22Rv1 (cell line): ENCODE data around the gene MELK.
"Not testable (repeated sequence)": the region's sequence is repeated elsewhere in the genome, so short reads cannot be mapped to it uniquely, and the experiment has no call there.

Source experiments
- H3K27ac ChIP-seq: fragments of 450-650 bp; 2 replicates; pipeline ENCODE4 v1.5.1; 2017
- ZFX ChIP-seq: fragments of 450-650 bp; IDR thresholded peaks from 2 replicates; pipeline ENCODE4 v1.6.1; 2017; ENCODE audit warnings: antibody characterized with exemption, borderline replicate concordance
- TF ChIP-seq, protein P1 (sequence below): fragments of 450-650 bp; IDR thresholded peaks from 2 replicates; pipeline ENCODE4 v1.5.1; 2017; ENCODE audit warnings: mild to moderate bottlenecking

The MELK gene

DNA sequence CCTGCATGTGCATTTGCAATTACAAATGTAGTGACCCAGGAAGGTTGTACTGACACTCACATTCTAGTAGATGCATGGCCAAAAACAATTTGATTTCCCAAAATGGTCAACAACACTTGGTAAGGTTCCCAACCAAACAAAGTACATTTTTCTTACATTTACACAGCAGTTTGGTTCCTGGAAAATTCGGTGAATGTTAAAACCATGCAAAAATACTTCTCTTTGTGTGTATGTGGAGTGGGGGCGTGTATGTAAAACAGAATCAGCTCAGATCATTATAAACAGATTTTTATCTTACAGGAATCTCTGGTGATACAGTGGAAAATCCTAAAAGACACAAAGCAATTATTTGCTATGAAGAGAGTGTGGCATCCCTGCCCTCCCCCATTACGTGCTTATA is 25.1 kb upstream of the MELK start:
- no peak overlapping the region for H3K27ac ChIP-seq

DNA sequence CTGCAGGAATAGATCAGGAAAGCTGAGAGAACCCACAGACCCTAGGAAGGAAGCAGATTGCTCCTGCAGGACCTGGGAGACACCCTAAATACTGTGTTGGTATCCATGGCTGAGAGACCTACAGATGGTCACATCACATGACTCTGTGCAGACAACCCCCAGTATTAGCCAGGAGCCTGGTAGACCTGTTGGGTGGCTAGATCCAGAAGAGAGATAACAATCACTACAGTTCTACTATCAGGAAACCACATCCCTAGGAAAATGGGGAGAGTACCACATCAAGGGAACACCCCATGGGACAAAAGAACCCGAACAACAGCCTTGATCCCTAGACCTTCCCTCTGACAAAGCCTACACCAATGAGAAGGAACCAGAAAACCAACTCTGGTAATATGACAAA is 24.2 kb upstream of the MELK start:
- TF ChIP-seq, protein P1, sequence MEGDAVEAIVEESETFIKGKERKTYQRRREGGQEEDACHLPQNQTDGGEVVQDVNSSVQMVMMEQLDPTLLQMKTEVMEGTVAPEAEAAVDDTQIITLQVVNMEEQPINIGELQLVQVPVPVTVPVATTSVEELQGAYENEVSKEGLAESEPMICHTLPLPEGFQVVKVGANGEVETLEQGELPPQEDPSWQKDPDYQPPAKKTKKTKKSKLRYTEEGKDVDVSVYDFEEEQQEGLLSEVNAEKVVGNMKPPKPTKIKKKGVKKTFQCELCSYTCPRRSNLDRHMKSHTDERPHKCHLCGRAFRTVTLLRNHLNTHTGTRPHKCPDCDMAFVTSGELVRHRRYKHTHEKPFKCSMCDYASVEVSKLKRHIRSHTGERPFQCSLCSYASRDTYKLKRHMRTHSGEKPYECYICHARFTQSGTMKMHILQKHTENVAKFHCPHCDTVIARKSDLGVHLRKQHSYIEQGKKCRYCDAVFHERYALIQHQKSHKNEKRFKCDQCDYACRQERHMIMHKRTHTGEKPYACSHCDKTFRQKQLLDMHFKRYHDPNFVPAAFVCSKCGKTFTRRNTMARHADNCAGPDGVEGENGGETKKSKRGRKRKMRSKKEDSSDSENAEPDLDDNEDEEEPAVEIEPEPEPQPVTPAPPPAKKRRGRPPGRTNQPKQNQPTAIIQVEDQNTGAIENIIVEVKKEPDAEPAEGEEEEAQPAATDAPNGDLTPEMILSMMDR: no peak
- no peak for TF ChIP-seq ZFX

More for the DNA sequence above, 25.1 kb upstream of the MELK start:
- TF ChIP-seq, protein P1: no peak
- no peak for TF ChIP-seq ZFX

DNA sequence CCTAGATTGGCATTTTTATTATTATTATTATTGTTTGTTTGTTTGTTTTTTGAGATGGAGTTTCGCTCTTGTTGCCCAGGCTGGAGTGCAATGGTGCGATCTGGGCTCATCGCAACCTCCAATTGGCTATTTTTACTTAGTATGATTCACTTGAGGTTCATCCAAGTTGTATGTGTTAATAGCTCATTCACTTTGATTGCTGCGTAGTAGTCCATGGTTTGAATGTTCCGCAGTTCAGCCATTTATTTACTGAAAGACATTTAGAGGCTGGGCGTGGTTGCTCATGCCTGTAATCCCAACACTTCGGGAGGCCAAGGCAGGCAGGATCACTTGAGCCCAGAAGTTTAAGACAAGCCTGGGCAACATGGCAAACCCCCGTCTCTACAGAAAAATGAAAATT is 22.6 kb upstream of the MELK start:
- TF ChIP-seq, protein P1: no peak
- no peak for TF ChIP-seq ZFX
- no peak overlapping the region for H3K27ac ChIP-seq

More for the DNA sequence above, 24.2 kb upstream of the MELK start:
- H3K27ac ChIP-seq: no peak overlapping the region

DNA sequence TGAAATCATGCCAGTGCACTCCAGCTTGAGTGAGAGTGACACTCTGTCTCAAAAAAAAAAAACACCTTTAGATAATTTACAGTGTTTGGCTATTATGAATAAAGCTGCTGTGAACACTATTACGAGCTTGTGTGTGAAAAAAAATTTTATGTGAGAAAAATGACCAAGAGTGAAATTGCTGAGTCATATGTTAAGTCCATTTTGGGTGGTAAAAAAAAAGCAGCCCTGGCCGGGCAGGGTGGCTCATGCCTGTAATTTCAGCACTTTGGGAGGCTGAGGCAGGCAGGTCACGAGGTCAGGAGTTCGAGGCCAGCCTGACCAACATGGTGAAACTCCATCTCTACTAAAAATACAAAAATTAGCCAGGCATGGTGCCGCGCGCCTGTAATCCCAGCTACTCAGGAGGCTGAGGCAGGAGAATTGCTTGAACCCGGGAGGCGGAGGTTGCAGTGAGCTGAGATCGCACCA is 22.0 kb upstream of the MELK start:
- H3K27ac ChIP-seq: not testable (repeated sequence)

DNA sequence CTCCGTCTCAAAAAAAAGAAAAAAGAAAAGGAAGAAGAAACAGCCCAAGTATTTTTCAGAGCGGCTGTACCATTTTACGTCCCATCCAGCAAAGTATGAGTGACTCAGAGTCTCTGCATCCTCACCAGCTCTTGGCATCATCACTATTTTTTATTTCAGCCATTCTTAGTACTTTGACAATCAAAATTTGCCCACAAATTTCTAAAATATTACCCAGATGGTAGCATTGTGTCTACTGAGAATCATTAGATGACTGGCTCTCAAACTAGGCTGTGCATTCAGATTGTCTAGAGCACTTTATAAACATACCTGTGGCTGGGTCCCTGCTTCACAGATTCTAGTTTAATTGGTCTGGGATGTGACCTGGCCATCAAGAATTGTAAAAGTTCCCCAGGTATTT is 21.6 kb upstream of the MELK start:
- no peak for TF ChIP-seq ZFX
- TF ChIP-seq, protein P1: no peak
- no peak overlapping the region for H3K27ac ChIP-seq

DNA sequence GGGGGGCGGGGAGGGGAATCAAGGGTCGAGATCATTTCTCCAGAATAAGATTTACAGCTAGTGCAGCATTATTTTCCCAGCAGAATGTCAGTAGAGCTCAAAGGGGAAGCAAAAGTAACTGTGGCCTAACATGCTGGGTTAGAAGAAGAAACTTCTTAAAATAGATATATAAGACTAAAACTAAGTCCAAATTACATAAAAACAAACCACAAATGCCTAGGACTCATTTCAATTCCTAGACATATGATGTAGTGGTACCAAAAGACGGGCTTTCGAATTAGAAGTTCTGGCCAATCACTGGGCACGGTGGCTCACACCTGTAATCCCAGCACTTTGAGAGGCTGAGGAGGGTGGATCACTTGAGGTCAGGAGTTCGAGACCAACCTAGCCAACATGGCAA is 20.8 kb upstream of the MELK start:
- no peak for TF ChIP-seq ZFX
- TF ChIP-seq, protein P1: no peak

DNA sequence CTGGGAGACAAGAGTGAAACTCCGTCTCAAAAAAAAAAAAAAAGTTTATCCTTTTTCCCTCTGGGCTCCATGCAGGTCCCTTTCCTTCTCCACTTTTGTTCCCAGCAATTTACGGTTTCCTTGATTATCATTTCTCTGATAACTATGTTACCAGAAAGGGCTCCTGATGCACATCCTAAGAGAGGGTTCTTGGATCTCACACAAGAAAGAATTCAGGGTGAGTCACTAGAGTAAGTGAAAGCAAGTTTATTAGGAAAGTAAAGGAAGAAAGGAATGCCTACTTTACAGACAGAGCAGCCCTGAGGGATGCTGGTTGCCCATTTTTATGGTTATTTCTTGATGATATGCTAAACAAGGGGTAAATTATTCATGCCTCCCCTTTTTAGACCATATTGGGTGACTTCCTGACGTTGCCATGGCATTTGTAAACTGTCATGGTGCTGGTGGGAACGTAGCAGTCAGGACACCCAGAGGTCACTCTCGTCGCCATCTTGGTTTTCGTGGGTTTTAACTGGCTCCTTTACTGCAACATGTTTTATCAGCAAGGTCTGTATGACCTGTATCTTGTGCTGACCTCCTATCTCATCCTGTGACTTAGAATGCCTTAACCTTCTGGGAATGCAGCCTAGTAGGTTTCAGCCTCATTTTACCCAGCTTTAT is 13.5 kb upstream of the MELK start:
- H3K27ac ChIP-seq: no peak overlapping the region
- TF ChIP-seq ZFX: no peak
- TF ChIP-seq, protein P1: no peak

More for the DNA sequence above, 20.8 kb upstream of the MELK start:
- no peak overlapping the region for H3K27ac ChIP-seq

DNA sequence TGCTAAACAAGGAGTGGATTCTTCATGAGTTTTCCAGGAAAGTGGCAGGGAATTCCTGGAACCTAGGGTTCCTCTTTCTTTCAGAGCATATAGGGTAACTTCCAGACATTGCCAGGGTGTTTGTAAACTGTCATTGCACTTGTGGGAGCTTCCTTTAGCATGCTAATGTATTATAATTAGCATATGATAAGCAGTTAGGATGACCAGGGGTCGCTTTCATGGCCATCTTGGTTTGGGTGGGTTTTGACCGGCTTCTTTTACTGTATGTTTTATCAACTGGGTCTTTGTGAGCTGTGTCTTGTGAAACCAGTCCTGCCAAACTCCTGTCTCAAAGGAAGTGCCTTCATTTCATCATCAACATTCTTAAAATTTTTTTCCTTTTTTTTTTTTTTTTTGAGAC is 11.9 kb upstream of the MELK start:
- TF ChIP-seq, protein P1: no peak
- TF ChIP-seq ZFX: no peak

DNA sequence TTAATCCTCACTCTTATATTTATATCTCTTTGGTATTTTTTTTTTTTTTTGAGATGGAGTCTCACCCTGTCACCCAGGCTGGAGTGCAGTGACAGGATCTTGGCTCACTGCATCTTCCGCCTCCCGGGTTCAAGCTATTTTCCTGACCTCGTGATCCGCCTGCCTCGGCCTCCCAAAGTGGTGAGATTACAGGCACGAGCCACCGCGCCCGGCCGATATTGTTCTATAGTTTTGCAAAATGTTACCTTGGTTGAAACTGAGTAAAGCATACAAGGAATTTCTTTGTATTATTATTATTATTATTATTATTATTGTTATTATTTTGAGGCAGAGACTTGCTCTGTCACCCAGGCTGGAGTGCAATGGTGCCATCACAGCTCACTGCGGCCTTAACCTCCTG is 9.9 kb upstream of the MELK start:
- not testable (repeated sequence) for H3K27ac ChIP-seq

More for the DNA sequence above, 11.9 kb upstream of the MELK start:
- H3K27ac ChIP-seq: no peak overlapping the region
